ENCODE measurements around the gene ITGA5.

DNA sequence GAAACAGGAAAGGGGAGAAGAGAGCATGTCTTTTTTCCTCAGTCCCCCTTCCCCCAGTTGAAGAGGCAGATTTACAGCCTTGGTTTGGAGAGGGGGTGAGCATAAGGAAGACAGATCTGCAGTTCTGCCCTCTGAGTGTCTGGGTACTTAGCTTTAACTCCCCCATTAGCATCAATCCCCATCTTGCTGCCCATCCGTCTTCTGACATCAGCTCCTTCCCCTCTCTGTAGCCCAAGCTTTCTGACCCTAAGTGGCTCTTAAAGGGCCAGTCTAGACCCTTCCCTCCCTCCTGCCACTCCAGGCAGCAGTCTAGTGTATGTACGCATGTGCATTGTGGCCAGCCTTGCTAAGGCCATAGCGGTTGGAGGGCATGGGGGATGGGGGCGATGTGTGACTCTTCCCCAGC, 62.1 kb downstream of the ITGA5 start:
- TF ChIP-seq POLR2AphosphoS5 (IDR thresholded peaks at IDR 0.05; ENCODE audit: borderline replicate concordance, low read depth, low read length) (peak; percentile 8; the same call in 1 of the 2 replicates), EZH2 (IDR thresholded peaks at IDR 0.05) (no peak)
